Measurements from ENCODE around the gene ALLC.
A peak's percentile ranks its signal among the peaks of the same experiment; 100 is the strongest.

ALLC gene

GRCh38 chr2:3679180-3679579 lies 21.2 kb downstream of the ALLC start:
- no peak for DNase-seq (ENCODE audit: low spot score)

- no peak for DNase-seq (ENCODE audit: low spot score)
These were observed 21.8 kb downstream of the ALLC start for GRCh38 chr2:3679616-3680393.

- no peak for DNase-seq (ENCODE audit: low spot score)
These were observed 22.7 kb downstream of the ALLC start for GRCh38 chr2:3680548-3681345.

GRCh38 chr2:3681625-3682024 lies 23.6 kb downstream of the ALLC start:
- DNase-seq (ENCODE audit: low spot score) = no peak

DNA sequence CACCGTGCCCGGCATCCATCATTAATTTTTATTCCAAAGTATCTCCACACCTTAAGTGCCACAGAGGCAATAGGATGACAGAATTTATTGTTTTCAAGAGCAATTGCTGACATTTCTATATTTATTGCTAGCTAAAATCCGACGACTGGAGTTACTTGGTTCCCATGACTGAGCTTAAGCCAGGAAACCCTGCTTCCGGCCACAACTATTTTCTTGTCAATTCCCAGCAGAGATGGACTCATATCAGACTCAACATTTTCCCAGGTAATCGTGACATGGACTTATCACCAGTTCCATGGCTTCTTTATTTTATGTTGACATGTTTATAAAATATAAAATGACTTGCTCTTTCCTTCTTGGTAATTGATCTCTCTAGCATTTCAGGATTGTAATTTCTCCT lies 24.8 kb downstream of the ALLC start:
- no peak for DNase-seq (ENCODE audit: low spot score)

DNA sequence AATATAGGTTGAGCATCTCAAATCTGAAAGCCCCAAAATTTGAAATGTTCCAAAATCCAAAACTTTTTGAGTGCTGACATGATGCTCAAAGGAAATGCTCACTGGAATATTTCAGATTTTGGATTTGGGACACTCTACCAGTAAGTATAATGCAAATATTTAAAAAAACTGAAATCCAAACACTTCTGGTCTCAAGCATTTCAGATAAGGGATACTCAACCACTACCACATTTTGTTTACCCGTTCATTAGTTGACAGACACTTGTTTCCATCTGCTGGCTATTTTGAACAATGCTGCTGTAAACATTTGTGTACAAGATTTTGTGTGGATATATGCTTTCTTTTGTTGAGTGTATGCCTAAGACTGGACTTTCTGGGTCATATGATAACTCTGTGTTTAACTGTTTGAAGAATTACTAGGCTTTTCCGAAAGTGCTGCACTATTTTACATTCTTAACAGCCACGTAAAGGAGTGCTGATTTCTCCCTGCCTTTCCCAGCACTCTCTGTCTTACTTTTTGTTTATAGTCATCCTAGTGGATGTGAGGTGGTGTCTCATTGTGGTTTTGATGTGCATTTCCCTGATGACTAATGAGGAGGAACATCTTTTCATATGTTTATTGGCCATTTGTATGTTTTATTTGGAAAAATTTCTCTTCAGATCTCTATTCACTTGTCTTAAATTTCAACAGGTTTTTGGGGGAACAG lies 25.9 kb downstream of the ALLC start:
- no peak for DNase-seq (ENCODE audit: low spot score)

GRCh38 chr2:3689998-3690748 lies 32.2 kb downstream of the ALLC start:
- no peak for DNase-seq (ENCODE audit: low spot score)

GRCh38 chr2:3692375-3692774 lies 34.4 kb downstream of the ALLC start:
- DNase-seq (ENCODE audit: low spot score) = peak; percentile 22

GRCh38 chr2:3696545-3696944 lies 38.5 kb downstream of the ALLC start:
- DNase-seq (ENCODE audit: low spot score) = no peak

DNA sequence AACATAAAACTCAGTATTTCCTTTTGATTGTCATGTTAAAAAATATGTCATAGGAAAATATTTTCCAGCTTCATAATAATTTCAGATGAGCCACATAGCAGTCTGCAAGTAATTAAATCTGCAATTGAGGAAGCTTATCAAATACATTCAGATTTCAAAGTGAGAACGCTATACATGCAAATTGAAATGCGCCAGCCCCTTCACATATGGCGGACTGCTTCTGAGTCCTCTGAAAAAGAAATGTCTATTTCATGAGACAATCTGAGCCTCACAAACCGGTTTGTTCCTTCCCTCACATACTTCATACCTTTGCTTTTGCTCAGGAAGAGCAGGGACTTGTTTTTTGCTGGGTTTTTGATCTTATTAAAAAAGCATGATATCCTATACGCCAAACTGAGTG lies 43.1 kb downstream of the ALLC start:
- no peak for DNase-seq (ENCODE audit: low spot score)

DNA sequence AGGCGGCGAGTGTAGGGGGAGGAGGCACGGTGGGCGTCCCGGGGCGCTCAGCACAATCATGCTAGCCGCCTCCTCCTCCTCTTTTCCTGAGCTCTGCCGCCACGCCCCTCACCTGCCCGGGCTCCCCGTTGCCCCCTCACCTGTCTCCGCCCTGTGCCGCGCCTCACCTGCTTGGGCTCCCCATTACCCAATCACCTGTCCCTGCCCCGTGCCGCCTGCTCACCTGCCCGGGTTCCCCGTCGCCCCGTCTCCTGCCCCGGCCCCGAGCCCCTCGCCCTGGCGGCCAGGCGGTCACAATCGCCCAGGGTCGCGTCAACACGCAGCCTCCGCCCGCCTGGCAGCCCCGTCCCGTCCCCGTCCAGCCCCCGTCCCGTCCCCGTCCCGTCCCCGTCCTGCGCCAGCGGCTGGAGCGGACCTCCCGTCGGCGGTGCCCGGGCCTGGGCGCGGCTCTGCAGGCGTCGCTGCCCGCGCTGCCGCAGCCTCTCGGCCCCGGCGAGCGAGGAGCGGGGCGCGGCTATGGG lies 45.3 kb downstream of the ALLC start, which contains the start of gene DCDC2C:
Gene DCDC2C (plus strand): TSS at position 340 of the 521 bp plus-strand sequence. CDS start 177 bp downstream, at position 517.
- DNase-seq (ENCODE audit: low spot score) = no peak

GRCh38 chr2:3703757-3704355 lies 45.9 kb downstream of the ALLC start:
- no peak for DNase-seq (ENCODE audit: low spot score)

DNA sequence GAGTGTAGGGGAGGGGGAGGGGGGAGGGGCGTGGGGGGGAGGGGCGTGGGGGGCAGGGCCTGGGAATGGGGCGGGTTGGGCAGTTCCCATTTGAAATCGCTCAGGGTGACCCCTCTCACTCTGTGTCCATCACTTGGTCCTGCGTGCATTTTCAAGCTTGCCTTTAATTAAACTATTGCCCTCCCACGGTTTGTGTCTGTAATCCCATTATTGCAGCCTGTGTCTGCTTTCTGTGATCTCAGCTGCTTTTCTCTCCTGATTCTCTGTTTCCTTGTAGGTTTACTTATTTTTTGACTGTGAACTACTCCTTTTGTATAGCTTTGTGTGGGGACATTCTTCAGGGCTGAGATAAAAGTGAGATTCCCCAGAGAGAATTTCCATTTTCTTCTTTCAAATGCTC lies 46.7 kb downstream of the ALLC start:
- DNase-seq (ENCODE audit: low spot score) = no peak

- no peak for DNase-seq (ENCODE audit: low spot score)
These were observed 47.8 kb downstream of the ALLC start for GRCh38 chr2:3705782-3706181.

DNA sequence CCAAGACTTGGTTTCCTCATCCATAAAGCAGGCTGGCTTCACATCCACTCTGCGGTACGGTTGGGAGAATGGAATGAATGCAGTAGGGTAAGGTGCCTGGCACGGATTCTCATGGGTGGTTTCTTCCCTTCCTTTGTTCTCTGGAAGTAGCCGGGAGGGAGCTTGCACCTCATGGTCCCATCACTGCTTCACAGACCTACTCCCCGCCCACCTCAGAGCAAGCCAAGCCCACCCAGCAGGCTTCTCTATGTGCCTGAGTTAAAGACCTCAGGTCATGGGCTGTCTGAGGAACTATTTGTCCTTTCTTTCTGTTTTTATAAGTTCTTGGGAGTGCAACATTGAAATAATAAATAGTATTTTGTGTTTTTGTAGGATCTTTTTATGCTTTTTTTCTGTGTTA lies 48.9 kb downstream of the ALLC start:
- DNase-seq (ENCODE audit: low spot score) = no peak

- no peak for DNase-seq (ENCODE audit: low spot score)
These were observed 50.6 kb downstream of the ALLC start for GRCh38 chr2:3708576-3708975.

DNA sequence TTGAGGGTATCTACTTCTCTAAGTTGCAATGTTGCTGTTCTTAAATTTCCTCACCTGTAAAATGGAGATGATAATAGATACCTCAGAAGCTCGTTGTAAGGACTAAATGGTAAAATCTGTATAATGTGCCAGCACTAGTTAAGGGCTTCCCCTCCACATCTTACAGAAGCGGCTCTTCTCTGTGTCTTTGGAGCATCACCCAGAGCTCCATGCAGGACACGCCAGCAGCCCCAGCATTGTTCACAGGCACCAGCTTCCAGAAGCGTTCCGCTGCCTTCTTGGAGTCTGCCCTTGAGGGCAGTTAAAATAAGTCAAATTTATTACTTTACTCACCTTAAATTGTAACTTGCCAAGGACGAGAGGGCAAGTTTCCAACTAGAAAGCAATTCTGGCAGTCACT lies 51.2 kb downstream of the ALLC start:
- DNase-seq (ENCODE audit: low spot score) = no peak

DNA sequence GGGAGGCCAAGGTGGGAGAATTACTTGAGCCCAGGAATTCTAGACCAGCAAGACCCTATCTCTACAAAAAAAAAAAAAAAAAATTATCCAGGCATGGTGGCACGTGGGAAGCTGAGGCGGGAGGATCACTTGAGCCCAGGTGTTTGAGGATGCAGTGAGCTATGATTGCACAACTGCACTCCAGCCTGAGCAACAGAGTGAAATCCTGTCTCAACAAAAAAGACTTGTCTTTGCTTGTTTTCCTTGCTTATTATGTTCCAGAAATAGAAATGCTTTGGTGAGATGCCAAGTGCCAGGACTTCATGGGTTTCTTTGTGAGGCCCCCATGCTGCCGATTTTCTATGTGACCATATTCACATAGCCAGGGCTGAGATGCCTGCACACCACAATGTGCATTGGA lies 54.4 kb downstream of the ALLC start:
- DNase-seq (ENCODE audit: low spot score) = no peak

- DNase-seq (ENCODE audit: low spot score) = no peak
These were observed 55.0 kb downstream of the ALLC start for GRCh38 chr2:3712831-3713503.

DNA sequence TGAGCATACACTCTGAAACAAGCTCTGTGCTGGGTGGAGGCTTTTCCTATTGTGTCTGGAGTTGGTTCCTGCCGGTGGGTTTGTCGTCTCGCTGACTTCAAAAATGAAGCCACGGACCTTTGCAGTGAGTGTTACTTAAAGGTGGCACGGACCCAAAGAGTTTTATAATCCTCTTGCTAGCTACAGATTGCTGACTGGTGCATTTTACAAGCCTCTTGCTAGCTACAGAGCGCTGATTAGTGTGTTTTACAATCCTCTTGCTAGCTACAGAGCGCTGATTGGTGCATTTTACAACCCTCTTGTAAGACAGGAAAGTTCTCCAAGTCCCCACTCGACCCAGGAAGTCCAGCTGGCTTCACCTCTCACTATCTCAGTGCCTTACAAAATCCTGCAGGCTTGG lies 60.7 kb downstream of the ALLC start:
- no peak for DNase-seq (ENCODE audit: low spot score)

DNA sequence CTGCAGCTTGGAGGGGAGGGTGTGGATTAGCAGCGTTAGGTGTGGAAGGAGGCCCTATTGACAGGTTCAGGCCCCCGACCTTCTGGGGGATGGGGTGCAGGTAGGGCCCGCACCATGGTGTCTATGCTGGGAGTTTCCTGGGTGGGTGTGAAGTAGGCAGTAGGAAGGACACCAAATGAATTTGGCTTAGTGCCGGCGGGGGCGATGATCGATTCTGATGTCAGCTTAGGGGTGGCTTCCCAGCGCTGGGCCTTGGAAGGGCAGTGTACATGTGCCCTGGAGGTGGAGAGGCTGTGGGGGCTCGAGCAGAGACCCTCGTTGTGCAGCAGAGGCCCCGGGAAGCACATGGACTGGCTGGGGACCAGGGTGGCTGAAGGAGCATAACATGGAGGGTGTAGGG lies 67.0 kb downstream of the ALLC start:
- no peak for DNase-seq (ENCODE audit: low spot score)

All from HuH-7.5 (cell line).